CD4-positive, alpha-beta T cell treated with Interleukin-6 at 100 ng/mL for 8 hours (primary cell): Measurements from ENCODE around the gene HPSE2.
"Not testable (repeated sequence)": the region's sequence is repeated elsewhere in the genome, so short reads cannot be mapped to it uniquely, and the experiment has no call there.

ENCODE experiments used
- DNase-seq: peaks from one replicate; pipeline ENCODE4 v3.0.0-alpha.2; 2020; ENCODE audit warnings: mixed read lengths, low spot score

HPSE2 gene

DNA sequence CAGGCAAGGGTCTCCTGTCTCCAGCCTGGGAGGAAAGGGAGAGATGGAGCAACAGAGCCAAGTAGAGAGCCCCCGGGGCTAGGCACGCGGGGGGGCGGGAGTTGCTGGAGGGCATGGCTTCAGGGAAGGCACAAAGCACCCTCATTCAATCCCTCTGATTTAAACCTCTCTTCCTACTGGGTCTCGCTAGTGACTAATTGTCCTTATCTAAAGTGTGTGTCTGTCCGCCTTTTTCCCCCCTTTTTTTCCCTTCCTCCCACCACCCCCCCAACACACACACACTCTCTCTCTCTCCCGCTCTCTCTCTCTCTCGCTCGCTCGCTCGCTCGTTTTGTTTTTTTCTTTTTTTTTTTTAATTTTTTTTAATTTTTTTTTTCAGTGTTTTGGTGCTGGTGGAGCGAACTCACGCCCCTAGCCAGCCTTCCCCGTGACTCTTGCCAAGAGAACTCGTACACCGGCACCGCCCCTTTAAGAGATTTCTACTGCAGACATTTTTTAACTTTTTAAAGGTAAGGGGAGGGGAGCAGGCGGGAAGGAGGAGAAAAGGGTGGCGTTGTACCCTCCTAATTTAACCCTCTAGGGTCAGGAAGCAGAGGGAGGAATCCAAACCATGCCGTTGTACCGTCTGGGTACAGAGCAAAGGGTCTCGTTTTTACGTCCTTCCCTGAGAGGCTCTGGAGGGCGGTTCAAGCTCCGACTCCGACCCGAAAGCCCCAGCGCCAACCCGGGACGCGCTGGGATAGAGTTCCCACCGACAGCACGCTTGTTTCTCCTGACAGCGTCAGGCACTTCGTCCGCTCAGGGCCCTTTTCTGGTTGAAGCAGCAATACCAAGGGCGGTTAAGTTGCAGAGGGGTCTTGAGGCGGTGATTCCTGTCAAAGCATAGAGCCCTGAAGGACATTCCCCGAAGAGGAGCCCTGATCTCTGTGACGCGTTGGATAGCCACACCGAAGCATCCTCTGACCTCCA lies at the start of gene HPSE2:
HPSE2 (minus strand) TSS at position 195 of the 969 bp plus-strand sequence.
- DNase-seq, result no peak

- DNase-seq, result no peak
Observed at GRCh38 chr10:99280472-99280871, 44.8 kb upstream of the HPSE2 start.

GRCh38 chr10:99279626-99280111 lies 44.0 kb upstream of the HPSE2 start:
- no peak for DNase-seq

- DNase-seq, result no peak
Observed at GRCh38 chr10:99276848-99277486, 41.3 kb upstream of the HPSE2 start.

GRCh38 chr10:99266383-99266782 lies 30.7 kb upstream of the HPSE2 start:
- DNase-seq, result no peak

GRCh38 chr10:99248824-99249223 lies 13.2 kb upstream of the HPSE2 start:
- DNase-seq, result no peak

- not testable (repeated sequence) for DNase-seq
Observed at GRCh38 chr10:99247893-99248292, 12.2 kb upstream of the HPSE2 start.

DNA sequence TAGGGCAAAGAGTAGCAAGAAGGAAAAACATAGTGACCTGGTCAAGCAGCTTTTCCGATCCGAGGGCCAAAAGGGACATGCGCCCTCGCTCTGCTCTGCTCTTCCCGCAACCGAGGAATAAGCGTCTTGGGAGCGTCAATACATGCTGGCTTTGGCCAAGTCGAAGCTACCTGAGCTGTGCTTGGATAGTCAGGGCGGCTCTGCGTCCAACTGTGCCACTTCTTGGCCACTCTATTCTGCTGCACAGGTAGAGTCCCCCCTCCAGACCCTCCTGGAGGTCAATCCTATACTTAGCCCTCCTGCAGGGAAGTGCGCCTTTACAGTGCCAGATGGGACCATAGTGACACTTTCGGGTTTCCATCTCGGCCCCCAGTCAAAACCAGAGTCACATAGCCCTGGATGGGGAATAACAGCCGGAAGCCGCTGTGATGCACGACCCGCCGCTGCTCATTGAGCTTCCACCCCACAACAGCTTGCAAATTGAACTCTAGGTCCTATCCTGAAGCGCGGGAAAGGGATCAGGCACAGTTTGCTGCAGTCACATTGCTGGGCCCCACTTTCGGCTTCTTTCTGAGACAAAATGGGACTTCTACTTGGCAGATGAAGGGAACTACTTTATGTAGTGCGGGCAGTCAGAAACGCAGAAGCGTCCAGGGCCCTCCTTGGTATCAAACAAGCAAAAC lies 1.1 kb upstream of the HPSE2 start:
- no peak for DNase-seq

GRCh38 chr10:99234791-99235657 lies 628 bp downstream of the HPSE2 start:
- no peak for DNase-seq

GRCh38 chr10:99234041-99234790 lies 1.4 kb downstream of the HPSE2 start:
- peak; percentile 11 for DNase-seq

DNA sequence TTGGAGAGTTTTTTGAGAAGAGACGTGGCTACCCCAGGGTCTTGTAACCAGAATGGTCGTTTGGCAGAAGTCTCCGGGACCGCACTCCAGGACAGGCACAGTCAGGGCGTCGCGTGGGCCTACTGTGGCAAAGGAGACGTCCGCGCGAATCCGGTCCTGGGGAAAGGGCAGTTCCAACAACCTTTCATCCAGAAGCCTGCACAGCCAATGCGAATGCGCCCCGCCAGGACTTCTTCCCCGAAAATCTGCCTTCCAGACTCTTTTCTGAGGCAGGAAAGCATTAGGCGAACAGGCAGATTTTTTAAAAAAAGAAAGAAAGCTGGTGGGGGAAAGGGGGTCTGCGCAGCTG lies 2.0 kb downstream of the HPSE2 start:
- DNase-seq, result no peak

- no peak for DNase-seq
Observed at GRCh38 chr10:99233000-99233688, 2.5 kb downstream of the HPSE2 start.

GRCh38 chr10:99232360-99232999 lies 3.2 kb downstream of the HPSE2 start:
- DNase-seq, result no peak

- DNase-seq, result no peak
Observed at GRCh38 chr10:99224766-99225165, 10.9 kb downstream of the HPSE2 start.

DNA sequence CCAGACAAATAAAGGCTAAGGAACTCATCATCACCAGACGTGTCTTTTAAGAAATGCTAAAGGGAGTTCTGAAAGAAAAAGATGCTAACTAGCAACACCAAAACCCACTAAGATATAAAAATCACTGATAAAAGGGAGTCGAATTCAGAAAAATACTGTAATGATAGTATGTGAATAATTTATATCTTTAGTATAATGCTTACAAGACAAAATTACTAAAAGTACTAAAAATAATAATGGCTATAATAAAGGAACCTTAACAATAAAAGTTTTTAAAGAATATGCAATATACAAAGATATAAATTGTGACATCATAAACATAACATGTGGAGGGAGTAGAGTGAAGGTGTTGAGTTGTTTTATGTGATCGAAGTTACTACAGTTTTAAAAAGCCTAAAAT lies 28.3 kb downstream of the HPSE2 start:
- no peak for DNase-seq

- DNase-seq, result no peak
Observed at GRCh38 chr10:99203310-99203709, 32.3 kb downstream of the HPSE2 start.

- no peak for DNase-seq
Observed at GRCh38 chr10:99172950-99173349, 62.7 kb downstream of the HPSE2 start.

- DNase-seq, result no peak
Observed at GRCh38 chr10:99172128-99172738, 63.4 kb downstream of the HPSE2 start.

DNA sequence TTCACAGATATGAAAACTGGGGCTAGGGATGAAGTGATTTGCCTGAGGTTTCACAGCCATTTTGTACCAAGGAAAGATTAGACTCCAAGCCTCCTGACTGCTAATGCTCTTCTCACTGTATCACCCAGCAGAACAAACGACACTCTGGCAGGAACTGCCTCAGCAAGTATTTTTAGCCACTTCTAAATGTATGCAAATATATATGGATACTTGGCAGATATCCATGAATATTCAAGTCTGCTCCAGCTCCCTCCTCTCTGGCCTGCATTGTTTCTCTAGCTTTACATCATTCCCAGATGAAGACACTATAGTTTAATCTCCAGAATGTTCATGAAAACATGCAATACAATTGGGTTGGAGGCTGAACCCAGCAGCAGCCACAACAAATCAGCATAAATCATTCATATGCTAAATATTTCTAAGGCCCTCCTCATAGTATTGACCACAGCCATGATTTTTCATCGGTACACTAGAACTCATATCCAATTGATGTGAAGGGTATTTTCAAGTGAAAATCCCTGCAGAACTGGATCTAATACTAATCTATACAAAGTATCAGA lies 65.5 kb downstream of the HPSE2 start:
- no peak for DNase-seq
